Osteoblast (primary cell): Measurements from ENCODE around the gene OTOGL. TPM values are rescaled to one million over a fixed set of nuclear protein-coding genes. Genes with fewer than 3 reads are reported as not detected.

ENCODE experiments used
- DNase-seq: peaks from one replicate; pipeline ENCODE4 v3.0.0; 2011; ENCODE audit warnings: low spot score, mixed read lengths; ENCODE audit not compliant: insufficient read length; ENCODE audit errors: missing footprints
- H2AFZ ChIP-seq: 2 replicates; pipeline ENCODE4 v1.6.0; 2011; ENCODE audit warnings: mild to moderate bottlenecking, low read length
- H3K27ac ChIP-seq: 2 replicates; pipeline ENCODE4 v1.5.1; 2011; ENCODE audit warnings: mild to moderate bottlenecking, low read depth, low read length, moderate library complexity
- H3K27me3 ChIP-seq: 2 replicates; pipeline ENCODE4 v1.6.0; 2012; ENCODE audit warnings: mild to moderate bottlenecking, control low read depth, inconsistent platforms, low read length, moderate library complexity; ENCODE audit not compliant: insufficient read depth
- H3K36me3 ChIP-seq: 2 replicates; pipeline ENCODE4 v1.5.1; 2011; ENCODE audit warnings: mild to moderate bottlenecking, low read length, control low read depth, moderate library complexity; ENCODE audit not compliant: insufficient read depth
- H3K4me1 ChIP-seq: 2 replicates; pipeline ENCODE4 v1.5.1; 2011; ENCODE audit warnings: mild to moderate bottlenecking, low read length, control low read depth, moderate library complexity; ENCODE audit not compliant: insufficient read depth
- H3K4me2 ChIP-seq: 2 replicates; pipeline ENCODE4 v1.6.0; 2011; ENCODE audit warnings: mild to moderate bottlenecking, low read length; ENCODE audit not compliant: insufficient read depth
- H3K4me3 ChIP-seq: fragments of 200-600 bp; sonication (generic); 3 replicates; pipeline ENCODE4 v1.5.1; 2012; ENCODE audit warnings: mild to moderate bottlenecking, low read length, inconsistent platforms; ENCODE audit not compliant: insufficient read depth
- H3K79me2 ChIP-seq: 2 replicates; pipeline ENCODE4 v1.6.0; 2012; ENCODE audit warnings: mild to moderate bottlenecking, low read length, control low read depth, inconsistent platforms; ENCODE audit not compliant: insufficient read depth
- H3K9me3 ChIP-seq: 2 replicates; pipeline ENCODE4 v1.5.1; 2011; ENCODE audit warnings: low read depth, low read length, control low read depth
- H4K20me1 ChIP-seq: 2 replicates; pipeline ENCODE4 v1.6.0; 2012; ENCODE audit warnings: mild to moderate bottlenecking, low read length, control low read depth; ENCODE audit not compliant: insufficient read depth
- CTCF ChIP-seq: IDR thresholded peaks from 2 replicates; pipeline ENCODE4 v1.5.1; 2011; ENCODE audit warnings: mild to moderate bottlenecking, low read depth, low read length, moderate library complexity; ENCODE audit errors: extremely low read depth
- total RNA-seq: library from RNA; depleted of rRNA; stranded (reverse); fragments of >200 nt; gene quantifications from 2 replicates; pipeline ENCODE4 v1.2.3, GENCODE V29; 2012

The OTOGL gene
- total RNA-seq, 1 donor = 0.36 TPM

DNA sequence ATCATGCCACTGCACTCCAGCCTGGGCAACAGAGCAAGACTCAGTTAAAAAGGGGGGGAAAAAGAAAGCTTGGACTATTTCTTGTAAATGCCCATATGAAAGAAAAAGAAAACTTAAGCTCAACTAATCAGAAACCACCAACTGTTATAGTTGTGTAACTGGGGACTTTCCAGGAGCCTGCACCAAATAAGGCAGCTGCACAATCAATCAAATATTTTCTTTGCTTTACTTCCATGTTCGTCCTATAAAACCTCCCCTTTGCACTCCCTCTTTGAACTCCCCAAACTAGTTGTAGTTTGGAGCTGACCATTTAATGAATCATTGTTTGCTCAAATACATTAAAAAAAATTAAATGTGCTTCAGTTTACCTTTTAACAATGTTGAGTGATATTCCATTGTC lies 54.9 kb downstream of the OTOGL start:
- DNase-seq = peak; percentile 46
- H3K4me1 ChIP-seq = no peaks in the 10 kb centered on the region
- H4K20me1 ChIP-seq = no peaks in the 10 kb centered on the region

DNA sequence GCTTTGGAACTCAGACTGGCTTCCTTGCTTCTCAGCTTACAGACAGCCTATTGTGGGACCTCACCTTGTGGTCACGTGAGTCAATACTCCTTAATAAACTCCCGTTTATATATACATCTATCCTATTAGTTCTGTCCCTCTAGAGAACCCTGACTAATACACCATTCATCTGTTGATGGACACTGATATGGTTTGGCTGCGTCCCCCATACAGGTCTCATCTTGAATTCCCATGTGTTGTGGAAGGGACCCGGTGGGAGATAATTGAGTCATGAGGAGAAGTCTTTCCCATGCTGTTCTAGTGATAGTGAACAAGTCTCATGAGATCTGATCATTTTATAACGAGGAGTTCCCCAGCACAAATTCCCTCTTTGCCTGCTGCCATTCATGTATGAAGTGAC lies 57.0 kb downstream of the OTOGL start:
- no peak for DNase-seq

More for the DNA sequence above, 54.9 kb downstream of the OTOGL start:
- Histone ChIP-seq H3K36me3 (no peaks in the 10 kb centered on the region), H3K4me2 (no peak overlapping the region), H3K4me3 (no peak overlapping the region), H2AFZ (no peak overlapping the region), H3K79me2 (no peaks in the 10 kb centered on the region), H3K27me3 (no peaks in the 10 kb centered on the region), H3K27ac (no peak overlapping the region), H3K9me3 (no peaks in the 10 kb centered on the region)
- no peak for TF ChIP-seq CTCF

GRCh38 chr12:80157645-80158044 lies 58.3 kb downstream of the OTOGL start:
- DNase-seq = no peak
- Histone ChIP-seq H4K20me1 (no peaks in the 10 kb centered on the region), H3K36me3 (no peaks in the 10 kb centered on the region), H3K9me3 (no peaks in the 10 kb centered on the region), H3K27ac (no peak overlapping the region), H3K4me2 (peak overlapping the region; percentile 55), H3K27me3 (no peaks in the 10 kb centered on the region), H3K4me1 (no peaks in the 10 kb centered on the region), H2AFZ (no peak overlapping the region), H3K79me2 (no peaks in the 10 kb centered on the region), H3K4me3 (no peak overlapping the region)
- no peak for TF ChIP-seq CTCF

More for the DNA sequence above, 57.0 kb downstream of the OTOGL start:
- Histone ChIP-seq H3K36me3 (no peaks in the 10 kb centered on the region), H3K4me3 (no peak overlapping the region), H3K79me2 (no peaks in the 10 kb centered on the region), H3K27ac (no peak overlapping the region), H3K4me2 (no peak overlapping the region), H3K27me3 (no peaks in the 10 kb centered on the region), H4K20me1 (no peaks in the 10 kb centered on the region), H3K9me3 (no peaks in the 10 kb centered on the region), H2AFZ (no peak overlapping the region), H3K4me1 (no peaks in the 10 kb centered on the region)
- no peak for TF ChIP-seq CTCF

DNA sequence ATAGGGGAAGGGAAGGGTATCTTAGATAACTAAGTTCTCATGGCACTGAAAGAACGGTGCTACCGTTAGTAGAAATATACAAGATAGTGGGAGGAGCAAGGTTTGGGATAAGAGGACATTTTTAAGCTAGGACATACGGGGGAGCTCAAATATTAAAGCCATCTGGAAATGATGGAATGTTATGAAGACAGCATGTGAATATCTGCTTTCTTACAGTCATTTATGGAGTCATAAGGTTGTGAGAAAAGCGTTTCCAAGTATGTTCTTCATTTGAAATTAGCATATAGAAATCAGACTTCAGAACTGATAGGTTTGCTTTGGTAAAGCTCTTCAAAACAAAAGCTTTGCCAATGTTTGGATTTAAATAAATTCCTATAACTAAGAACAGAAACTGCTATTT lies 62.3 kb downstream of the OTOGL start:
- no peaks in the 10 kb centered on the region for H3K36me3 ChIP-seq
- H3K4me1 ChIP-seq = no peaks in the 10 kb centered on the region
- no peak for DNase-seq
- H3K27ac ChIP-seq = no peak overlapping the region
- no peak overlapping the region for H2AFZ ChIP-seq
- no peak for TF ChIP-seq CTCF
- H3K79me2 ChIP-seq = no peaks in the 10 kb centered on the region
- no peak overlapping the region for H3K4me2 ChIP-seq
- H3K9me3 ChIP-seq = no peaks in the 10 kb centered on the region
- no peaks in the 10 kb centered on the region for H3K27me3 ChIP-seq
- no peak overlapping the region for H3K4me3 ChIP-seq
- H4K20me1 ChIP-seq = no peaks in the 10 kb centered on the region
